T-helper 17 cell (primary cell): ENCODE data around the gene TMEM238. TPM values are rescaled to one million over a fixed set of nuclear protein-coding genes. Genes with fewer than 3 reads are reported as not detected.

Experiments
- ATAC-seq: fragments of 150-1000 bp; cut with Tn5 transposase; 2 replicates; pipeline ENCODE4 v1.10.0; 2021; ENCODE audit warnings: mild to moderate bottlenecking, moderate library complexity
- DNase-seq, 3 donors: peaks; one replicate each; pipeline versions ENCODE4 v3.0.0 to v3.0.0-alpha.2; 2020 to 2021
- H3K9me3 ChIP-seq: one replicate; pipeline ENCODE4 v1.7.0; 2013; ENCODE audit warnings: low read length, mild to moderate bottlenecking; ENCODE audit not compliant: control insufficient read depth, poor library complexity, severe bottlenecking
- H3K27ac Mint-ChIP-seq: one replicate; pipeline ENCODE4 v1.8.0; 2022; ENCODE audit warnings: mild to moderate bottlenecking, moderate library complexity, mixed read lengths
- H3K27me3 Mint-ChIP-seq: one replicate; pipeline ENCODE4 v1.8.0; 2022; ENCODE audit warnings: mixed read lengths
- H3K36me3 Mint-ChIP-seq: one replicate; pipeline ENCODE4 v1.8.0; 2022; ENCODE audit warnings: low read depth, mixed read lengths
- H3K4me1 Mint-ChIP-seq: one replicate; pipeline ENCODE4 v1.8.0; 2022; ENCODE audit warnings: mild to moderate bottlenecking, mixed read lengths
- H3K4me3 Mint-ChIP-seq: one replicate; pipeline ENCODE4 v1.8.0; 2022; ENCODE audit warnings: mild to moderate bottlenecking, moderate library complexity, mixed read lengths
- total RNA-seq, 4 donors: library from RNA in 2 of 4; stranded (reverse) in 2 of 4; gene quantifications; one replicate each; pipeline ENCODE4 v1.2.3 and lab custom pipeline; 2022 to 2026

TMEM238 gene
- total RNA-seq, 2 donors from 2014 or later: 14.6 to 19.5 TPM

DNA sequence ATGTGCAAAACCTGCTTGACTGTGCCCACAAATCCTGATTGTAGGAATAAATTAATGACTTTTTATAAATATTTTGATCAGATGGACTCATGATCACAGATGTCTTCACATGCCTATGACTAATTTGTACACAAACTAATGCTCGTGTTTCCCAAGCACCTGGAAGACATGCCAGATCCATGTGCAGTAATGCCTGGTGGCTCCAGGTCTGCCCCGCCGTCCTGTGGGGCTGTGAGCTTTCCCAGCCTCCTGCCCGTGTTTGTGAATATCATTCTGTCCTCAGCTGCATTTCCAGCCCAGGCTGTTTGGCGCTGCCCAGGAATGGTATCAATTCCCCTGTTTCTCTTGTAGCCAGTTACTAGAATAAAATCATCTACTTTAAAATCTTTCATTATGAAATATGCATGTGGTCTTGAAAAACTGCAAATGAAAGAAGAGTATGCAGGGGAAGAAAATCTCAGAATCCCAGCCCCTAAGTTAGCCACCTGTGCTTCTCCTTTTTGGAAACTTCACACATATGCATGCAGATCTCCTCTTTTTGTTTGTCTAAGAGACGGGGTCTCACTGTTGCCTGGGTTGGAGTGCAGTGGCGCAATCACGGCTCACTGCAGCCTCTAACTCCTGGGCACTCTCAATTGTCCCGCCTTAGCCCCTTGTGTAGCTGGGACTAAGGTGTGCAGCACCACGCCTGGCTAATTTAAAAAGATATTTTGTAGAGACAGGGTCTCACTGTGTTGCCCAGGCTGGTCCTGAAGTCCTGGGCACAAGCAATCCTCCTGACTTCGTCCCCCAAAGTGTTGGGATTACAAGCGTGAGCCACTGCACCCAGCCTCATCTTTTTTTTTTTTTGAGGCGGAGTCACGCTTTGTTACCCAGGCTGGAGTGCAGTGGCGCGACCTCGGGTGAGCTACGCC lies 7.9 kb upstream of the TMEM238 start:
- Mint-ChIP-seq H3K27ac (peak overlapping the region; percentile 67), H3K4me3 (no peak overlapping the region), H3K36me3 (no peaks in the 10 kb centered on the region), H3K4me1 (peaks cover 29% of the 10 kb centered on the region), H3K27me3 (no peaks in the 10 kb centered on the region)
- no peak for ATAC-seq
- H3K9me3 ChIP-seq: no peaks in the 10 kb centered on the region
- no peak for DNase-seq

- no peaks in the 10 kb centered on the region for H3K9me3 ChIP-seq
- ATAC-seq (no peak), DNase-seq (no peak)
- Mint-ChIP-seq H3K27me3 (no peaks in the 10 kb centered on the region), H3K27ac (no peak overlapping the region), H3K4me1 (peaks cover 36% of the 10 kb centered on the region), H3K4me3 (no peak overlapping the region), H3K36me3 (peaks cover under 1% of the 10 kb centered on the region)
Observed at GRCh38 chr19:55391191-55391670, 7.1 kb upstream of the TMEM238 start.

DNA sequence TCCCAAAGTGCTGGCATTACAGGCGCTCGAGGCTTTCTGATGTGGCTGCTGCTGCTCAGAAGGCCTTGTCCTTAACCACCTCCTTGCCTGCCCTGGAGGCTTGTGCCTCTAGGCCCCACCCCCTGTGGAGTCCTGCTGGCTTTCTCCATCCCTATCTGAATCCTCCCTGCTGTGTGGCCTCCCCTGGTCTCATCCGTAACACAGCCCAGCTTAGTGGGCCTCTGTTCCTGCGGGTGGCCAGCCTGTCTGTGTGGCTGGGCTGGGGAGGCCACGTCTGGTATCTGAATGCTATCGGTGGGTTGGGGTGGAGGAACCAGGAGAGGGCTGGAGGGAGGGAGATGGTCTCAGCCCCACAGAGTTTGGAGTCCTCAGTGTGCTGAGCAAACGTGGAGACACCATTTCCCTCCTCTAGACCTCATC lies 6.4 kb upstream of the TMEM238 start:
- Mint-ChIP-seq H3K4me1 (peaks cover 41% of the 10 kb centered on the region), H3K36me3 (peaks cover 6% of the 10 kb centered on the region), H3K27me3 (peaks cover 5% of the 10 kb centered on the region), H3K27ac (peak overlapping the region; percentile 9), H3K4me3 (no peak overlapping the region)
- no peaks in the 10 kb centered on the region for H3K9me3 ChIP-seq
- DNase-seq (no peak), ATAC-seq (no peak)

DNA sequence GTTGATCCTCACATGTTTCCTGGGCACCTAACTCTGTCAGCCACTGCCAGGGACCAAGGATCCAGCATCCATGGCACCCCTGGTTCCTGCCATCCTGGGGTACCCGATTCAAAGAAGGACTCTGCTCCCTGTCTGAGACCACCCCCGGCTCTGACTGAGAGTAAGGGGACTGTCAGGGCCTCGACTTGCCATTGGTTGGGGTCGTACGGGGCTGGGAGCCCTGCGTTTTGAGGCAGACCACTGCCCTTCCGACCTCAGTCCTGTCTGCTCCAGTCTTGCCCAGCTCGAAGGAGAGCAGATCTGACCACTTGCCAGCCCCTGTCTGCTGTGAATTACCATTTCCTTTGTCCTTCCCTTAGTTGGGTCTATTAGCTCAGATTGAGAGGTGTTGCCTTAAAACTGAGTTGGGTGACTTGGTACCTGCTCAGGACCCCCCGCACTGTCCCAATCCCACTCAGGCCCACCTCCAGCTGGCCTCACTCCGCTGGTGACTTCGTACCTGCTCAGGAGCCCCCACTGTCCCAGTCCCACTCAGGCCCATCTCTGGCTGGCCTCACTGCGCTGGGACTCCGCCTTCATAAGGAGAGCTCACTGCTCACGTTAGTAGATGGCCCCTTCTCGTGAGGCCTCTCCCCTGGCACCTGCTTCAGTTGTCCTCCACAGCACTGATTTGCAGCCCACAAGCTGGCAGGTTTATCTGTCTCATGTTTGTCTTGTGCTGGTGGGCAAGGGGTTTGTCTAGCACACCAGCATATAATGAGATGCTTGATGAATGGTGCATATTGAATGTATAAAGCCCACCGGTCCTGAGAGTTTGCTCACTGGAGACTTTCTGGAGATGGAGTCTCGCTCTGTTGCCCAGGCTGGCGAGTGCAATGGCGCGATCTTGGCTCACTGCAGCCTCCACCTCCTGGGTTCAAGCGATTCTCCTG lies 5.6 kb upstream of the TMEM238 start:
- Mint-ChIP-seq H3K4me3 (no peak overlapping the region), H3K27me3 (peaks cover 5% of the 10 kb centered on the region), H3K36me3 (peaks cover 6% of the 10 kb centered on the region), H3K4me1 (peaks cover 44% of the 10 kb centered on the region), H3K27ac (peak overlapping the region; percentile 89)
- no peaks in the 10 kb centered on the region for H3K9me3 ChIP-seq
- DNase-seq: no peak
- no peak for ATAC-seq

DNA sequence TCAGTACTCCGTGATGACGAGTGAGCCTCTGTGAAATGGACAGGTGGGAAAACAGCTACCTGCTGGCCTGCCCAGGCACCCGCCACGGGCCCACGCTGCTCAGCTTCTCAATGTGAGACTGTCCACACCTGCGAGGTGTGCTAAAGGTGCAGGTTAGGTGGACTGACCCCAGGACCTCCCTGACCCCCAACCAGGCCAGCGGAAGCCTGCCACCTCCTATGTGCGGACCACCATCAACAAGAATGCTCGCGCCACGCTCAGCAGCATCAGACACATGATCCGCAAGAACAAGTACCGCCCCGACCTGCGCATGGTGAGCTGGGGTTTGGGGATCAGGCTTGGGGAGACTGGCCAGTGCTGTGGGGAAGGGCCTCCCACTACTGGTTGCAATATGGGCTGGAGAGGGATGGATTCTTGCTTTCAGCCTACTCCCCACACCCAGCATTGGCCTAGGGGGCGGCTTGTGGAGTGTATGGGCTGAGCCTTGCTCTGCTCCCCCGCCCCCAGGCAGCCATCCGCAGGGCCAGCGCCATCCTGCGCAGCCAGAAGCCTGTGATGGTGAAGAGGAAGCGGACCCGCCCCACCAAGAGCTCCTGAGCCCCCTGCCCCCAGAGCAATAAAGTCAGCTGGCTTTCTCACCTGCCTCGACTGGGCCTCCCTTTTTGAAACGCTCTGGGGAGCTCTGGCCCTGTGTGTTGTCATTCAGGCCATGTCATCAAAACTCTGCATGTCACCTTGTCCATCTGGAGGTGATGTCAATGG lies 3.8 kb upstream of the TMEM238 start:
- H3K27me3 Mint-ChIP-seq: peaks cover 5% of the 10 kb centered on the region
- DNase-seq (no peak), ATAC-seq (no peak)
- peaks cover 48% of the 10 kb centered on the region for H3K4me1 Mint-ChIP-seq
- H3K27ac Mint-ChIP-seq: peak overlapping the region; percentile 100
- peak overlapping the region; percentile 100 for H3K4me3 Mint-ChIP-seq
- peaks cover 6% of the 10 kb centered on the region for H3K36me3 Mint-ChIP-seq
- H3K9me3 ChIP-seq: no peaks in the 10 kb centered on the region

DNA sequence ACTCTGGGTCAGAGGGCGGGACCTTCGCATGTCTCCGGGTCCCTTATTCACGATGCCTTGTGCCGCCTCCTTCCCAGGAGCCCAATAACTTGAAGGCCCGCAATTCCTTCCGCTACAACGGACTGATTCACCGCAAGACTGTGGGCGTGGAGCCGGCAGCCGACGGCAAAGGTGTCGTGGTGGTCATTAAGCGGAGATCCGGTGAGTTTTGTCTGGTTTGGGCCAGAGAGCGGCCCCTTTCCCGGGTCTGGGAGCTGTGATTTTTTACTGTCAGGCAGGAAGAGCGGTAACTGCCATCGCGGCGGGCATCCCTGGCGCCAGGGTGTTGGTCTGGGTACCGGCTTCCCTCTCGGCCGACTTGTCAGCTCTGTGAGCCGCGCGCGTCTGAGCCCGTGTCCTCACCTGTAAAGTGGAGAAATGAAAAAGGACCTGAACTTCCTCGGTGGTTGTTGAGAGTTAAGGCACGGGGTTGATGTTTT lies 2.4 kb upstream of the TMEM238 start:
- H3K36me3 Mint-ChIP-seq: peaks cover 6% of the 10 kb centered on the region

DNA sequence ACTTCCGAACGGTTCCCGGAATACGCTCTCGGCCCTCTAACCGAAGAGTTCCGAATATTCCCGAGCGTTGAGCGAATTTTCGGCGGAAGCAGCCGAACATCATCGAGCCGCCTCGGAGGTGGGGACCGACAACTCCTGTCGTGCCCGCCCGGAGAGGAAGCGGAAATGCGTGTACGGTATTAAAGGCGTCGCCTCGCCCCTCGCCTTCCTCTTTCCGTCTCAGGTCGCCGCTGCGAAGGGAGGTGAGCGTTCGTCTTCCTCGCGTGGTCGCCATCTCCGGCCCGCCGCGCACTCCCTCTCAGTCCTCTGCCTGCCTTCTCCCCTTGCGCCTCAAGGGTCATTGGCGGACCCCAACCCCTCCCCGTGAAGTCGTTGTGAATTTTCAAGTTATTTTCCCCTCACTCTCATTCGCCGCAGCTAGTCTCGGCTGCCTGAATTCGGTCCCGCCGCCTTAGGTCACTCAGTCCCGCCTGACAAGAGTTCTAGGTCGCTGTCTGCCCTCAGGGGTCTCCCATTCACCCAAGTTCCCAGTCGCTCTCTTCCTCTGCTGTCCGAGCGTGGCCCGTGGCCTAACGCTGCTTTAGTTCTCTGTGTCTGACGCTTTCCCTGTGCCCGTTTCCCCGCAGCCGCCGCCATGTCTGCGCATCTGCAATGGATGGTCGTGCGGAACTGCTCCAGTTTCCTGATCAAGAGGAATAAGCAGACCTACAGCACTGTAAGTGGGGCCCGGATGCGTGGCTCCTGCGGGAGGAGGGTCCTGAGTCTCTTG lies 1.8 kb upstream of the TMEM238 start, which contains the start of gene RPL28:
TSS of gene RPL28 (plus strand) at position 209 of the 769 bp plus-strand sequence. CDS start at position 635, 426 bp downstream.
- H3K36me3 Mint-ChIP-seq: peaks cover 6% of the 10 kb centered on the region
- ATAC-seq (peak; percentile 83), DNase-seq (peak; percentile 92 to 99 (median 96))
- peaks cover 5% of the 10 kb centered on the region for H3K27me3 Mint-ChIP-seq
- peak within 1 kb of the TSS; percentile 100 for H3K27ac Mint-ChIP-seq
- peak within 1 kb of the TSS; percentile 100 for H3K4me3 Mint-ChIP-seq
- H3K4me1 Mint-ChIP-seq: peaks cover 57% of the 10 kb centered on the region
- H3K9me3 ChIP-seq: no peaks in the 10 kb centered on the region

More for the DNA sequence above, 2.4 kb upstream of the TMEM238 start:
- Mint-ChIP-seq H3K27me3 (peaks cover 5% of the 10 kb centered on the region), H3K4me3 (peak overlapping the region; percentile 100), H3K4me1 (peaks cover 55% of the 10 kb centered on the region), H3K27ac (peak overlapping the region; percentile 100)
- DNase-seq (no peak), ATAC-seq (no peak)
- no peaks in the 10 kb centered on the region for H3K9me3 ChIP-seq

GRCh38 chr19:55384920-55385723 lies 1.0 kb upstream of the TMEM238 start:
- peak; percentile 82 for ATAC-seq
- Mint-ChIP-seq H3K27ac (peak overlapping the region; percentile 100), H3K4me1 (peaks cover 52% of the 10 kb centered on the region), H3K4me3 (peak overlapping the region; percentile 100), H3K36me3 (peaks cover 6% of the 10 kb centered on the region), H3K27me3 (peaks cover 5% of the 10 kb centered on the region)
- no peaks in the 10 kb centered on the region for H3K9me3 ChIP-seq
- peak; percentile 82 to 95 (median 87) for DNase-seq

DNA sequence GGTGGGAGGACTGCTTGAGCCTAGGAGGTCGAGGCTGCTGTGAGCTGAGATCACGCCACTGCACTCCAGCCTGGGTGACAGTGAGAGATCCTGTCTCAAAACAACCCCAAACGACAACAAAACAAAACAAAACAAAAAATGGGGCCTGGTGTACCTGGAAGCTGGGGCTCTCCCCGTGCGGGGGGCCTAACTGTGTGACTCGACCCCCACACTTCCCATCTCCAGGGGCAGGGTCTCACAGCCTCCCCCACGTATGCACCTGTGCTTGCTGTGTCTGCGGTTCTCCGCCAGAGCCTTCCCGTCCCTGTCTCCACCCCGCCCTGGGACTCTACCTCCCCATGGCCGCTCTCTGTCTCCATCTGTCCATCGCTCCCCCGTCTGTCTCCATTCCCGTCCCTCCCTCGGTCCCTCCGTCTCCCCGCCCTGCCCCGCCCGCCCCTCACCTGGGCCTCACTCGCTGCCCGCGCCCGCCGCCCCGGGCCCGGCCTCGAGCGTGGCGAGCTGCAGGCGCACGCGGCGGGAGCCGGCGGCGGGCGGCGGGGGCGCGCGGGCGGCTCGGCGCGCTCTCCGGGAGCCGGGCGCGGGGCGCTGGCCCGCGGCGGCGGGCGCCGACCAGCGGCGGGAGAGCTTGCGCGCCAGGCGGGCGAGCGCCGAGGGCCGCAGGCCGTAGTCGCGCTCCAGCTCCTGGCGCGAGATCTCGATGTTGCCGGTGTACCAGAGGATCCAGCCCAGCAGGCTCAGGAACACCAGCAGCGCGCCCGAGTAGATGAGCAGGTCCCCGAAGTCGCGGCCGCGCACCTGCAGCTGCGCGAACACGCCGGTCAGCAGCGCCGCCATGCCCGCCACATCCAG lies 587 bp downstream of the TMEM238 start:
- Mint-ChIP-seq H3K4me1 (peaks cover 44% of the 10 kb centered on the region), H3K36me3 (peaks cover 8% of the 10 kb centered on the region), H3K27ac (peak overlapping the region; percentile 65), H3K4me3 (peak overlapping the region; percentile 100), H3K27me3 (peaks cover 5% of the 10 kb centered on the region)
- no peaks in the 10 kb centered on the region for H3K9me3 ChIP-seq
- ATAC-seq (peak; percentile 1), DNase-seq (peak; percentile 25 to 28 (median 25))

DNA sequence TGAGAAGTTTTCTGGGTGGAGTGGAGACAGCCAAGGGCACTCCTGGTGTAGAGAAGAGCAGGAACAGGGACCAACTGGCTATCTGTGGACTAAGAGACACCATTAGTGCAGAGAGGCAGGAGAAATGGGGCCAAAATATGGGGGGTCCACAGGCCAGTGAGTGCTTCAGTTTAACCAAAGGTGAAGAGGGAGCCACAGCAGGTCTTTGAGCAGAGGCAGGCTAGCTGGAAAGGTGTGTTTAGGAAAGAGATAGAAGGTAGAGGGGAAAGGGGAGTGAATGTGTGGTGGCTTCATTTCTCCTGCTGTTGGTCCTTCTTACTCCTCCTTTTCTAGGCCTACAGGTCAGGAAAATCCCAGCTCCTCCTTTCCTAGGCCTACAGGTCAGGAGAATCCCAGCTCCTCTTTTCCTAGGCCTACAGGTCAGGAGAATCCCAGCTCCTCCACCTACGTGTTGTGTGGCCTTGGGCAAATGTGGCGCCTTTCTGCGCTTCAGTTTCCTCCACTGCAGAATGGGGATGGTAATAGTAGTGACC lies 1.5 kb downstream of the TMEM238 start:
- Mint-ChIP-seq H3K27ac (peak overlapping the region; percentile 65), H3K4me1 (peaks cover 41% of the 10 kb centered on the region), H3K27me3 (peaks cover 5% of the 10 kb centered on the region), H3K36me3 (peaks cover 8% of the 10 kb centered on the region), H3K4me3 (peak overlapping the region; percentile 100)
- ATAC-seq (no peak), DNase-seq (no peak)
- no peaks in the 10 kb centered on the region for H3K9me3 ChIP-seq
